ENCODE results near the gene SATB2.

GRCh38 chr2:199477277-199477834, 19.6 kb upstream of the SATB2 start:
- TF ChIP-seq CTCF (IDR thresholded peaks at IDR 0.05 in 2 of 3, conservative IDR thresholded peaks at IDR 0.05 in 1 of 3; ENCODE audit: borderline replicate concordance in 1 of 3, insufficient read depth in 1 of 3, low read depth in 2 of 3, low read length in 2 of 3) = no peak
- TF ChIP-seq ATF3 (IDR thresholded peaks at IDR 0.05) = no peak
- TF ChIP-seq POLR2A (IDR thresholded peaks at IDR 0.05; ENCODE audit: borderline replicate concordance, extremely low read depth, insufficient read depth, insufficient read length) = no peak
- no peak for TF ChIP-seq SIN3A (IDR thresholded peaks at IDR 0.05; ENCODE audit: low read depth)

Measured in HCT116 (cell line).